Psoas muscle (tissue), 8 donors: ENCODE data around the gene SIDT1. TPM values are rescaled to one million over a fixed set of nuclear protein-coding genes. Genes with fewer than 3 reads are reported as not detected.

ENCODE experiments used
- ATAC-seq, 4 donors: fragments of 200-7000 bp; cut with Tn5 transposase; one replicate each; pipeline ENCODE4 v1.9.1; 2020; ENCODE audit warnings: moderate library complexity in 3 of 4, mild to moderate bottlenecking in 2 of 4
- DNase-seq, 2 donors: peaks; one replicate each; pipeline ENCODE4 v3.0.0-alpha.2; 2020
- H3K27ac ChIP-seq: fragments of 200-600 bp; one replicate; pipeline ENCODE4 v1.8.0; 2022
- H3K27me3 ChIP-seq, 3 donors: fragments of 200-600 bp in 1 of 3; one replicate each; pipeline versions ENCODE4 v1.6.1 to v1.8.0; 2013 to 2022; ENCODE audit warnings: low read length in 2 of 3, mild to moderate bottlenecking in 2 of 3, moderate library complexity in 1 of 3; ENCODE audit not compliant: insufficient read depth in 3 of 3
- H3K36me3 ChIP-seq, 2 donors: fragments of 200-600 bp in 1 of 2; one replicate each; pipeline versions ENCODE4 v1.6.1 to v1.8.0; 2013 to 2022; ENCODE audit warnings: low read depth in 1 of 2, mild to moderate bottlenecking in 1 of 2, moderate library complexity in 1 of 2; ENCODE audit not compliant: insufficient read depth in 1 of 2
- H3K4me1 ChIP-seq: fragments of 200-600 bp; one replicate; pipeline ENCODE4 v1.8.0; 2022
- H3K4me3 ChIP-seq: fragments of 200-600 bp; one replicate; pipeline ENCODE4 v1.8.0; 2022; ENCODE audit warnings: mild to moderate bottlenecking
- H3K9me3 ChIP-seq: fragments of 200-600 bp; one replicate; pipeline ENCODE4 v1.8.0; 2022
- WGBS, 3 donors: extraction: QIAGEN DNeasy Blood & Tissue Kit; methylation state at CpG; one replicate each; pipeline versions ENCODE4 v1.1.6 to v1.1.7; 2013; 5-methylcytosine and 5-hydroxymethylcytosine counted together
- intact Hi-C, 2 donors: fragments of 100-400 bp; cut with DNase I; formaldehyde crosslinking; loops; one replicate each; pipeline versions ENCODE4 v1.11.0 to v1.14.2; 2022
- polyA plus RNA-seq, 3 donors: library from polyadenylated mRNA; stranded (reverse); fragments of 200-250 nt; gene quantifications; one replicate each; pipeline ENCODE4 v1.2.3, GENCODE V29; 2013
- total RNA-seq, 4 donors: library from RNA; stranded (reverse); fragmentation: NEBNext Ultra II Directional in 2 of 4; extraction: Animal tissue kit (Norgen Biotek cat#: 25700) in 2 of 4; gene quantifications; one replicate each; pipeline versions ENCODE4 v1.2.1 to v1.2.4, GENCODE V29; 2021 to 2023
- TF ChIP-seq, protein P1 (sequence below): fragments of 200-600 bp; IDR thresholded peaks from one replicate; pipeline ENCODE4 v1.8.0; 2022; ENCODE audit warnings: antibody characterized with exemption
- donor health status: healthy with polysubstance abuse.
- donor health status: DM: no; HTN: no; CAD: no; lungs with moderate emphysema.
- donor health status: Bipolar disorder and iron deficiency.
- donor health status: healthy.
- donor health status: DM: yes; HTN: yes; CAD: no.
- donor health status: DM: no; HTN: no; CAD: no.
- donor health status: DM: no; HTN: no; CAD: no.
- donor health status: DM: yes; HTN: yes; CAD: no.

Gene SIDT1
- total and polyA plus RNA-seq, 7 donors, result 0.08 to 0.48 (median 0.34) TPM; not detected in 1

DNA sequence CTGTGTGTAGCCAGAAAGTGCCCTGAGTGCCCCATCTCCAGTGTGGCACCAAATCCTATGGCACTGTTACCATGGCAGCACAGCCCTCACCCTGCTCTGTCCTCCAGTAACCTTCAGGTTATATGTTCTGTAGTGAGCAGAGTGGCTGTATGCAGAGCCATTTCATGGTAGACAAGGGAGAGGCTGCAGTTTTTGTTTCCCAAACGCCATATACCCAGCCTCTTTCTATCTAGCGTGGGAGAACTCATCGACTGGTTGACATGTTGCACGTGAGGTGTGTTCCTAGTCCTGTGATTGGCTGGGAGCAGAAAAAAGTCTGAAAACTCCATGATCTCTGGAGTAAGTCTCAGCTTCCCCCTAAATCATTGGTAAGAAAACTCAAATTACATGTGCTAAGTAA lies 2.0 kb downstream of the SIDT1 start:
- intact Hi-C loops, result no loop called here
- no peak overlapping the region for H3K4me3 ChIP-seq
- 77 to 80% (median 78%) methylated on average over 4 of the region's 4 CpGs for WGBS, 3 donors

DNA sequence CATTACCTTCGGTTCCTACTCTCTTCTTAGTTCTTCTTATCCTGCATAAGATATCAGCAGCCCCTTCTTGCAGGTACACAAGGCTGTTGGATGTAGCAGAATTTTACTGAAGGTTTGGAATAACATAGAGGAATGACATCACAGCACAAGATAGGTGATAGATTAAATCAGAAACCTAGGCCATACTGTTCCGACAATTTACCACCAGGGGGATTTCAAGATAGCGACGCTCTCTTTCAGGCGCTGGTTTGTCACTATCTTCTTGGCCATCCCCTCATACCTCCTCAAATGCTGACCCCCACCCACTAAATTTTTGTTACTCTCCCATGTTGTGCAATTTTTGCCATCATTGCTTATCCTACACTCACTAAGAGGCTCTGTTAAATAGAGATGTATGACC lies 3.5 kb downstream of the SIDT1 start:
- Histone ChIP-seq H3K9me3 (no peaks in the 10 kb centered on the region), H3K4me3 (no peak overlapping the region), H3K27ac (no peak overlapping the region), H3K27me3 (peaks cover 0 to 35% (median 2%) of the 10 kb centered on the region in 3 donors), H3K4me1 (peaks cover 5% of the 10 kb centered on the region), H3K36me3 (no peaks in the 10 kb centered on the region)
- DNase-seq (no peak), ATAC-seq (no peak)
- WGBS, 3 donors, result 66 to 82% (median 80%) methylated on average over 5 of the region's 5 CpGs
- intact Hi-C loops, result no loop called here
- TF ChIP-seq, protein P1, sequence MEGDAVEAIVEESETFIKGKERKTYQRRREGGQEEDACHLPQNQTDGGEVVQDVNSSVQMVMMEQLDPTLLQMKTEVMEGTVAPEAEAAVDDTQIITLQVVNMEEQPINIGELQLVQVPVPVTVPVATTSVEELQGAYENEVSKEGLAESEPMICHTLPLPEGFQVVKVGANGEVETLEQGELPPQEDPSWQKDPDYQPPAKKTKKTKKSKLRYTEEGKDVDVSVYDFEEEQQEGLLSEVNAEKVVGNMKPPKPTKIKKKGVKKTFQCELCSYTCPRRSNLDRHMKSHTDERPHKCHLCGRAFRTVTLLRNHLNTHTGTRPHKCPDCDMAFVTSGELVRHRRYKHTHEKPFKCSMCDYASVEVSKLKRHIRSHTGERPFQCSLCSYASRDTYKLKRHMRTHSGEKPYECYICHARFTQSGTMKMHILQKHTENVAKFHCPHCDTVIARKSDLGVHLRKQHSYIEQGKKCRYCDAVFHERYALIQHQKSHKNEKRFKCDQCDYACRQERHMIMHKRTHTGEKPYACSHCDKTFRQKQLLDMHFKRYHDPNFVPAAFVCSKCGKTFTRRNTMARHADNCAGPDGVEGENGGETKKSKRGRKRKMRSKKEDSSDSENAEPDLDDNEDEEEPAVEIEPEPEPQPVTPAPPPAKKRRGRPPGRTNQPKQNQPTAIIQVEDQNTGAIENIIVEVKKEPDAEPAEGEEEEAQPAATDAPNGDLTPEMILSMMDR, result peak; percentile 4

More for the DNA sequence above, 2.0 kb downstream of the SIDT1 start:
- no peak overlapping the region for H3K27ac ChIP-seq
- peaks cover 0 to 35% (median 2%) of the 10 kb centered on the region in 3 donors for H3K27me3 ChIP-seq
- H3K9me3 ChIP-seq, result no peaks in the 10 kb centered on the region
- DNase-seq (no peak), ATAC-seq (no peak)
- no peaks in the 10 kb centered on the region for H3K36me3 ChIP-seq
- H3K4me1 ChIP-seq, result peaks cover 5% of the 10 kb centered on the region
- TF ChIP-seq, protein P1, result no peak

DNA sequence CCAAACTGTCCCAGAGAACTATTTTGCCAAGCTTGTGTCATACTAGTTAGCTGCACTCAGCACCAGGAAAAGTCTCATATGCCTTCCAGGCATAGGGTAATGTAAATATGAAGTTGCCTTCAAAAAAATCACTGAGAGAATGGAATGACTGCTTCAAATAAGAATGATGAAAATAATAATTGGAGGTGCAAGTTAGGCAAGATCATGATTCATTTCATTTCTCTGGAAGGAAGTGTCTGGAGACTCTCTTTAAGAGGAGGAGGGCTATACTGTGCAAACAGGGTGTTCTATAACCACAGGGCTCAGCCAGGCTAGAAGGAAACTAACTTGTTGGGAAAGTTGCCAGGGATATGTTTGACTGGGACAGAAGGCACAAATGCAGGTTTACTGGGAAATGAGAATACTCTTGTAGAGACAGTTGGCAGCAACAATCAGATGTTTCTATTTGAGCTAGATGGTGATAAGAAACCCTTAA lies 4.3 kb downstream of the SIDT1 start:
- Histone ChIP-seq H3K4me3 (no peak overlapping the region), H3K36me3 (no peaks in the 10 kb centered on the region), H3K27me3 (peaks cover 0 to 30% (median 2%) of the 10 kb centered on the region in 3 donors), H3K9me3 (no peaks in the 10 kb centered on the region), H3K27ac (no peak overlapping the region), H3K4me1 (peaks cover 5% of the 10 kb centered on the region)
- TF ChIP-seq, protein P1, result no peak
- intact Hi-C loops, result no loop called here
- ATAC-seq (no peak), DNase-seq (no peak)

DNA sequence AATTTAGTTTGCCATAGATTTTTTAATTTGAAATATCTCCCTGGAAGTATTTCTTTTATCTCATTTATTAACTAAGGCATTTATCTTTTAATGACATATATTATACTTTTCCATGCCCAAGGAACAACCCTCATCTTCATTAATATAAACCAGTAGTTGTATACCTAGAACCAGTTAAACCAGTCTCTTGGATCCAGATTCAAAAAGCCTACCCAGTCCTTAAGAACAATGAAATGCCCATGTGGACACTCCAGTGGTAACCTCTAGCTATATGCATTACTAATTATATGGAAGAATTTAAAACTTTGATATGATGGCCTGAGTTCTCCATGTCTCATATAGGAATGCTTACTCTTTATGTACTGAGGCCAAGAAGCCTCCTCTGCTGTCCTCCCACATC lies 4.8 kb downstream of the SIDT1 start:
- no peak for ATAC-seq
- peaks cover 5% of the 10 kb centered on the region for H3K4me1 ChIP-seq
- no peak overlapping the region for H3K4me3 ChIP-seq
- TF ChIP-seq, protein P1, result no peak
- peaks cover 0 to 30% (median 2%) of the 10 kb centered on the region in 3 donors for H3K27me3 ChIP-seq
- H3K27ac ChIP-seq, result no peak overlapping the region
- intact Hi-C loops, result no loop called here
- H3K9me3 ChIP-seq, result no peaks in the 10 kb centered on the region
- no peaks in the 10 kb centered on the region for H3K36me3 ChIP-seq
- DNase-seq, result no peak

DNA sequence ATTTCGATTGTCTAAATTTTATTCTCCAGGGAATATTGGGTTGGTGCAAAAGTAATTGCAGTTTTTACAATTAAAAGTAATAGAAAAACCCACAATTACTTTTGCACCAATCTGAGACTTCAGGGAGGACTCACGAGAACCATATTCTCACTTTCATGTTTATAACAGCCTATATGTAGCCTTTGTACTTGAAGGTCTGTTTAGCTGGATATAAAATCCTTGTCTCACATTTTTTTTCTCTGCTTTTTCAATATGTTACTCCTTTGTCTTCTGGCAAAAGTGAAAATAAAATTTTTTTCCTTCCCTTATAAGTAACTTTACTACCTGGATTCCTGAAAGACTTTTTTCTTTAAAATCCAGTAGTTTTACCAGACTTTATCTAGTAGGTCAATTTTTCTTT lies 9.2 kb downstream of the SIDT1 start:
- DNase-seq, result no peak
- H3K4me1 ChIP-seq, result no peaks in the 10 kb centered on the region
- whole genome bisulfite sequencing, 3 donors, result 85 to 87% (median 85%) methylated on average over 2 of the region's 2 CpGs
- ATAC-seq, result no peak
- H3K27me3 ChIP-seq, result no peaks in the 10 kb centered on the region
- intact Hi-C loops, result no loop called here
- H3K9me3 ChIP-seq, result no peaks in the 10 kb centered on the region
- TF ChIP-seq, protein P1, result no peak
- H3K4me3 ChIP-seq, result no peak overlapping the region
- no peaks in the 10 kb centered on the region for H3K36me3 ChIP-seq
- no peak overlapping the region for H3K27ac ChIP-seq
